Activated CD8-positive, alpha-beta memory T cell treated with anti-CD3 and anti-CD28 coated beads, Interleukin-2, amount 50 U/mL, for 24 hours (primary cell): ENCODE measurements around the gene PDZD2.

ENCODE experiments used
- DNase-seq: peaks from one replicate; pipeline ENCODE4 v3.0.0-alpha.2; 2020; ENCODE audit errors: extremely low read depth

The PDZD2 gene

GRCh38 chr5:31866166-31866565, 227.2 kb downstream of the PDZD2 start:
- no peak for DNase-seq

GRCh38 chr5:31867219-31867618, 228.3 kb downstream of the PDZD2 start:
- no peak for DNase-seq

- DNase-seq = no peak
Measured at GRCh38 chr5:31880449-31880848, 241.5 kb downstream of the PDZD2 start.

- no peak for DNase-seq
Measured at GRCh38 chr5:31884896-31885295, 246.0 kb downstream of the PDZD2 start.

GRCh38 chr5:31886206-31886605, 247.3 kb downstream of the PDZD2 start:
- DNase-seq = no peak

GRCh38 chr5:31887556-31887955, 248.6 kb downstream of the PDZD2 start:
- DNase-seq = no peak

GRCh38 chr5:31888564-31888963, 249.6 kb downstream of the PDZD2 start:
- no peak for DNase-seq

- DNase-seq = no peak
Measured at GRCh38 chr5:31889001-31889561, 250.2 kb downstream of the PDZD2 start.

- DNase-seq = no peak
Measured at GRCh38 chr5:31890046-31890445, 251.1 kb downstream of the PDZD2 start.

GRCh38 chr5:31894141-31894540, 255.2 kb downstream of the PDZD2 start:
- no peak for DNase-seq

GRCh38 chr5:31895199-31895820, 256.4 kb downstream of the PDZD2 start:
- no peak for DNase-seq

- no peak for DNase-seq
Measured at GRCh38 chr5:31898036-31898632, 259.2 kb downstream of the PDZD2 start.

GRCh38 chr5:31900296-31900865, 261.4 kb downstream of the PDZD2 start:
- DNase-seq = no peak

GRCh38 chr5:31901807-31902530, 263.0 kb downstream of the PDZD2 start:
- no peak for DNase-seq

- no peak for DNase-seq
Measured at GRCh38 chr5:31908396-31908795, 269.5 kb downstream of the PDZD2 start.

- DNase-seq = no peak
Measured at GRCh38 chr5:31909073-31909472, 270.1 kb downstream of the PDZD2 start.

GRCh38 chr5:31911291-31912265, 272.6 kb downstream of the PDZD2 start:
- DNase-seq = no peak

GRCh38 chr5:31913808-31914207, 274.9 kb downstream of the PDZD2 start:
- DNase-seq = no peak

GRCh38 chr5:31916327-31916726, 277.4 kb downstream of the PDZD2 start:
- no peak for DNase-seq

- no peak for DNase-seq
Measured at GRCh38 chr5:31918739-31919138, 279.8 kb downstream of the PDZD2 start.

GRCh38 chr5:31921852-31922305, 282.9 kb downstream of the PDZD2 start:
- no peak for DNase-seq
